Osteocyte (in vitro differentiated cells): Measurements from ENCODE around the gene KIF16B. TPM values are rescaled to one million over a fixed set of nuclear protein-coding genes. Genes with fewer than 3 reads are reported as not detected.

ENCODE experiments used
- DNase-seq: peaks from one replicate; pipeline ENCODE4 v3.0.0; 2021; ENCODE audit warnings: mixed read lengths; ENCODE audit not compliant: unreplicated experiment; ENCODE audit errors: extremely low spot score
- H3K27ac Mint-ChIP-seq: one replicate; pipeline ENCODE4 v1.8.0; 2021; ENCODE audit warnings: mild to moderate bottlenecking, mixed read lengths; ENCODE audit not compliant: unreplicated experiment
- H3K27me3 Mint-ChIP-seq: one replicate; pipeline ENCODE4 v1.8.0; 2021; ENCODE audit warnings: mixed read lengths; ENCODE audit not compliant: unreplicated experiment
- H3K36me3 Mint-ChIP-seq: one replicate; pipeline ENCODE4 v1.8.0; 2021; ENCODE audit warnings: mixed read lengths; ENCODE audit not compliant: unreplicated experiment
- H3K4me1 Mint-ChIP-seq: one replicate; pipeline ENCODE4 v1.8.0; 2021; ENCODE audit warnings: mixed read lengths; ENCODE audit not compliant: unreplicated experiment
- H3K4me3 Mint-ChIP-seq: one replicate; pipeline ENCODE4 v1.8.0; 2021; ENCODE audit warnings: mild to moderate bottlenecking, moderate library complexity, mixed read lengths; ENCODE audit not compliant: unreplicated experiment
- H3K9me3 Mint-ChIP-seq: one replicate; pipeline ENCODE4 v1.8.0; 2021; ENCODE audit warnings: mixed read lengths; ENCODE audit not compliant: unreplicated experiment
- total RNA-seq: library from RNA; stranded (reverse); gene quantifications from 2 replicates; pipeline ENCODE4 v1.2.1, GENCODE V29; 2021
- TF ChIP-seq, protein P1 (sequence below): fragments of 200-600 bp; sonication (generic); IDR thresholded peaks from 2 replicates; pipeline ENCODE4 v1.5.0; 2021; ENCODE audit warnings: antibody characterized with exemption, mild to moderate bottlenecking, moderate library complexity

KIF16B gene
- total RNA-seq, 1 donor from 2014 or later, result 10.2 TPM

DNA sequence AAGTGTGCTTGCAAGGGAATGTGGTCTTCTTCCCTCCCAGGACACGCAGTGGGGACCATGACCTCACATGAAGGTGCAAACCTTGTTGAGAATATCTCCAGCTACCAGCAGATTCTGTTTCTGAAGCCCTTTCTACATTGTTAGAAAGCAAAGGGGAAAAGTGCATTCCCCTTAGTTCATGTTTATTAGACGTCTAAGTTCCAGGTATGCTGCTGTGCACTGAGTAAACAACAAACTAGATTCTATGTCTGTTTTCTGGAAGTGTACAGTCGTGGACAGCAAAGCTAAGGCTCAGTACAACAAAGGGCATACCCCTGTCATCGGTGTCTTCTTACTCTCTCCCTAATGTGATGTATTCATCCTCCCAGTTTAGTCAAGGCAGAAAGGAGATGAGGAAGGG lies 178.5 kb downstream of the KIF16B start:
- Mint-ChIP-seq H3K27ac (no peak overlapping the region), H3K4me1 (no peaks in the 10 kb centered on the region), H3K9me3 (no peaks in the 10 kb centered on the region), H3K4me3 (no peak overlapping the region), H3K36me3 (peaks cover 10% of the 10 kb centered on the region), H3K27me3 (no peaks in the 10 kb centered on the region)
- DNase-seq, result no peak
- TF ChIP-seq, protein P1, sequence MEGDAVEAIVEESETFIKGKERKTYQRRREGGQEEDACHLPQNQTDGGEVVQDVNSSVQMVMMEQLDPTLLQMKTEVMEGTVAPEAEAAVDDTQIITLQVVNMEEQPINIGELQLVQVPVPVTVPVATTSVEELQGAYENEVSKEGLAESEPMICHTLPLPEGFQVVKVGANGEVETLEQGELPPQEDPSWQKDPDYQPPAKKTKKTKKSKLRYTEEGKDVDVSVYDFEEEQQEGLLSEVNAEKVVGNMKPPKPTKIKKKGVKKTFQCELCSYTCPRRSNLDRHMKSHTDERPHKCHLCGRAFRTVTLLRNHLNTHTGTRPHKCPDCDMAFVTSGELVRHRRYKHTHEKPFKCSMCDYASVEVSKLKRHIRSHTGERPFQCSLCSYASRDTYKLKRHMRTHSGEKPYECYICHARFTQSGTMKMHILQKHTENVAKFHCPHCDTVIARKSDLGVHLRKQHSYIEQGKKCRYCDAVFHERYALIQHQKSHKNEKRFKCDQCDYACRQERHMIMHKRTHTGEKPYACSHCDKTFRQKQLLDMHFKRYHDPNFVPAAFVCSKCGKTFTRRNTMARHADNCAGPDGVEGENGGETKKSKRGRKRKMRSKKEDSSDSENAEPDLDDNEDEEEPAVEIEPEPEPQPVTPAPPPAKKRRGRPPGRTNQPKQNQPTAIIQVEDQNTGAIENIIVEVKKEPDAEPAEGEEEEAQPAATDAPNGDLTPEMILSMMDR, result no peak

DNA sequence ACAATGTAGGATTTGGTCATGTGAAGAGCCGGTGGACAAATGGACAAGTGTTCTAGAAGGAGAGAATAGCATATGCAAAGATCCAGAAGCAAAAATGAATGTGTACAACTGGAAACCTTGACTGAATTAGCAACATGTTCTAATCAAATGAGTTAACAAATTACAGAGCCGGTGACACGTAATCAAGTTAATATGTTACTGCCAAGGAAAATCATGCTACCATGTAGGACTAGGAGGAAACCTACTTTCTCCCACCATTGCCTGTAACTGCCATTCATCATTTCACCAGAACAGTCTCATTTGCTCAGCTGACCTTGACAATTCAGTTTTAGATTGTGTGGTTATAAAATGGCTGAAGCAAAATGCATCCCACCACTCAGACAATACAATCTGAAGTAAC lies 179.4 kb downstream of the KIF16B start:
- TF ChIP-seq, protein P1, result no peak
- H3K4me3 Mint-ChIP-seq, result no peak overlapping the region
- H3K9me3 Mint-ChIP-seq, result no peaks in the 10 kb centered on the region

DNA sequence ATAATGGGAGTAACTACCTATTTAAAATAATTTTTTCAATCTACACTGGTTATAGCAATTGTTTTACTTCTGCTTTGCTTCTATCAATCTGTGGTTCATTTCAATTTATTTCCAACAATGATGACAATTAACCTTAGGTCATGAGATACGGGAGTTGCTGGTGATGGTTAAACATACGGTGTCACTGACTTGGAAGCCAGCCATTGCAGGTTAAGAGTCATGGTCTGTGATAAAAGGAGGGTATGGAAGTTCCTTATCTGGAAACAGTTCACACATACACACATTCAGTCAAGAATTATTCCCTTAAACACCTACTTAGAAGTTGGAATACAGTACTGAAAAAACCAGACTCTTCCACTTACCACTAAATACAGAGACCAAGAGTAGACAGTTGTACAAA lies 180.0 kb downstream of the KIF16B start:
- DNase-seq, result no peak
- TF ChIP-seq, protein P1, result no peak
- Mint-ChIP-seq H3K27ac (no peak overlapping the region), H3K4me3 (no peak overlapping the region), H3K4me1 (no peaks in the 10 kb centered on the region), H3K27me3 (no peaks in the 10 kb centered on the region), H3K9me3 (no peaks in the 10 kb centered on the region), H3K36me3 (peaks cover 4% of the 10 kb centered on the region)

More for the DNA sequence above, 179.4 kb downstream of the KIF16B start:
- Mint-ChIP-seq H3K36me3 (peaks cover 6% of the 10 kb centered on the region), H3K27me3 (no peaks in the 10 kb centered on the region), H3K4me1 (no peaks in the 10 kb centered on the region), H3K27ac (no peak overlapping the region)
- DNase-seq, result no peak

DNA sequence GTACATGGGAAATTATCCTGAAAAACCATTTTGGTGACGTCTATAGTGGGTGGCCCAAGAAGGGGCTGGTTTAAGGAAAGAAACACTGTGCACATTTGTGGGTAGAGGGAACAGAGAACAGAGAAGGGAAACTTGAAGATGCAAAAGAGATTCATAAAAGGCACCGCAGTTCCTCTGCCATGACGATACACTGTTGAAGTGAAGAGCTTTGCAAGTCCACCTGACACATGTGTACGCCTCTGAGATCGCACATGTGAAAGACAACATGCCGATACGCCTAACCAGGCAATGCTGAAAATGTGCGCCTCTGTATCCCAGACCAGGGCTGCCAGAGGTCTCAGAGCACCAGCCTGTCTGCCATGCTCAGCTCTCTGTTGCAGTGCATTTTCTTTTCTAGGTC lies 180.9 kb downstream of the KIF16B start:
- no peak for DNase-seq
- Mint-ChIP-seq H3K27me3 (no peaks in the 10 kb centered on the region), H3K4me3 (no peak overlapping the region), H3K27ac (no peak overlapping the region), H3K9me3 (no peaks in the 10 kb centered on the region), H3K36me3 (peaks cover 4% of the 10 kb centered on the region), H3K4me1 (no peaks in the 10 kb centered on the region)
- TF ChIP-seq, protein P1, result no peak

DNA sequence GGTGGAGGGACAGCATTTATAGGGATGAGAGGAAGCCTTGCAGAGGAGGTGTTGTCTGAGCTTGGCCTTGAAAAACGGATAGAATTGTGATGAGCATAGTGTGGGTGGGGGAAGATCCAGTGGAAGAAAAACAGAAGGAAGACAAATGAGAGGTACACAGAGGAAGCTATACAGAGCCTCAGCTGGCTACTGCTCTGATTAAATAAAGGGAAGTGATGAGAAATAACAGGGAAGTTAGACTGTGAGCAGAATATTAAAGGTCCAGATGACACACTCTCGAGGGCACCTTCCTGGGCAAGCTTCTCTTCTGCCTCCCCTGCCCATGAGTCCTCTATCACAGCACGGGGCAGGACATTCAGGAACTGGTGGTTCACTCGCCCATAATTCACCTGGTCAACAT lies 182.3 kb downstream of the KIF16B start:
- no peaks in the 10 kb centered on the region for H3K27me3 Mint-ChIP-seq
- H3K4me3 Mint-ChIP-seq, result no peak overlapping the region
- no peaks in the 10 kb centered on the region for H3K4me1 Mint-ChIP-seq
- TF ChIP-seq, protein P1, result no peak
- no peak overlapping the region for H3K27ac Mint-ChIP-seq
- H3K9me3 Mint-ChIP-seq, result no peaks in the 10 kb centered on the region
- DNase-seq, result no peak
- H3K36me3 Mint-ChIP-seq, result peaks cover 4% of the 10 kb centered on the region
